ENCODE measurements around the gene EEF1AKMT1. TPM values are rescaled to one million over a fixed set of nuclear protein-coding genes. Genes with fewer than 3 reads are reported as not detected.

Gene EEF1AKMT1
- total and polyA plus RNA-seq, 2 experiments from 2014 or later, result 3.2 to 7.6 TPM

- no peaks in the 10 kb centered on the region for H3F3A ChIP-seq (replicated peaks; ENCODE audit: low read depth)
- no peaks in the 10 kb centered on the region for H3K36me3 Mint-ChIP-seq (ENCODE audit: low read depth)
- no peak overlapping the region for H3K4me2 ChIP-seq
- H3K9me2 ChIP-seq (ENCODE audit: insufficient read depth), result no peaks in the 10 kb centered on the region
- no peaks in the 10 kb centered on the region; the same call in 1 of the 2 replicates for H4K20me1 ChIP-seq (replicated peaks; ENCODE audit: insufficient read depth)
- H3K27ac ChIP-seq (ENCODE audit: low read depth), result no peak overlapping the region
- H3K36me3 ChIP-seq (ENCODE audit: insufficient read depth), result no peaks in the 10 kb centered on the region
- H3K27me3 Mint-ChIP-seq (ENCODE audit: insufficient read depth, low read depth, poor library complexity), result peaks cover 2% of the 10 kb centered on the region
- H2AFZ ChIP-seq, result no peak overlapping the region
- no peak for ATAC-seq
- H3K4me1 Mint-ChIP-seq, result no peaks in the 10 kb centered on the region
- no peaks in the 10 kb centered on the region for H3K27me3 ChIP-seq (ENCODE audit: insufficient read depth)
- H3K4me3 Mint-ChIP-seq, result no peak overlapping the region
- H3K9me3 Mint-ChIP-seq, result no peaks in the 10 kb centered on the region; the same call in 2 of the 3 replicates
- H3K4me1 ChIP-seq (ENCODE audit: insufficient read depth), result no peaks in the 10 kb centered on the region
- H3K79me2 ChIP-seq (replicated peaks; ENCODE audit: insufficient read depth), result no peaks in the 10 kb centered on the region
- no peak overlapping the region for H3K4me3 ChIP-seq
- H3K27ac Mint-ChIP-seq, result no peak overlapping the region
- DNase-seq (ENCODE audit: low spot score), result no peak
- no peak for TF ChIP-seq CREB1 (CRISPR knock-in tag; IDR thresholded peaks at IDR 0.05; ENCODE audit: low read depth)
- TF ChIP-seq REST (IDR thresholded peaks at IDR 0.05; ENCODE audit: unreplicated experiment), result no peak
- TF ChIP-seq CTCF (conservative IDR thresholded peaks at IDR 0.05; ENCODE audit: low read depth in 2 of 2), result peak in 1 of 2 experiments; percentile 31; a peak in 2 of 4 replicates
- TF ChIP-seq EZH2 (IDR thresholded peaks at IDR 0.05; ENCODE audit: low read depth, unreplicated experiment), result no peak
- no peak for TF ChIP-seq ZNF114 (CRISPR knock-in tag; IDR thresholded peaks at IDR 0.05)
- no peak for TF ChIP-seq ZNF331 (CRISPR knock-in tag; IDR thresholded peaks at IDR 0.05; ENCODE audit: low read depth)
- TF ChIP-seq, protein P1, sequence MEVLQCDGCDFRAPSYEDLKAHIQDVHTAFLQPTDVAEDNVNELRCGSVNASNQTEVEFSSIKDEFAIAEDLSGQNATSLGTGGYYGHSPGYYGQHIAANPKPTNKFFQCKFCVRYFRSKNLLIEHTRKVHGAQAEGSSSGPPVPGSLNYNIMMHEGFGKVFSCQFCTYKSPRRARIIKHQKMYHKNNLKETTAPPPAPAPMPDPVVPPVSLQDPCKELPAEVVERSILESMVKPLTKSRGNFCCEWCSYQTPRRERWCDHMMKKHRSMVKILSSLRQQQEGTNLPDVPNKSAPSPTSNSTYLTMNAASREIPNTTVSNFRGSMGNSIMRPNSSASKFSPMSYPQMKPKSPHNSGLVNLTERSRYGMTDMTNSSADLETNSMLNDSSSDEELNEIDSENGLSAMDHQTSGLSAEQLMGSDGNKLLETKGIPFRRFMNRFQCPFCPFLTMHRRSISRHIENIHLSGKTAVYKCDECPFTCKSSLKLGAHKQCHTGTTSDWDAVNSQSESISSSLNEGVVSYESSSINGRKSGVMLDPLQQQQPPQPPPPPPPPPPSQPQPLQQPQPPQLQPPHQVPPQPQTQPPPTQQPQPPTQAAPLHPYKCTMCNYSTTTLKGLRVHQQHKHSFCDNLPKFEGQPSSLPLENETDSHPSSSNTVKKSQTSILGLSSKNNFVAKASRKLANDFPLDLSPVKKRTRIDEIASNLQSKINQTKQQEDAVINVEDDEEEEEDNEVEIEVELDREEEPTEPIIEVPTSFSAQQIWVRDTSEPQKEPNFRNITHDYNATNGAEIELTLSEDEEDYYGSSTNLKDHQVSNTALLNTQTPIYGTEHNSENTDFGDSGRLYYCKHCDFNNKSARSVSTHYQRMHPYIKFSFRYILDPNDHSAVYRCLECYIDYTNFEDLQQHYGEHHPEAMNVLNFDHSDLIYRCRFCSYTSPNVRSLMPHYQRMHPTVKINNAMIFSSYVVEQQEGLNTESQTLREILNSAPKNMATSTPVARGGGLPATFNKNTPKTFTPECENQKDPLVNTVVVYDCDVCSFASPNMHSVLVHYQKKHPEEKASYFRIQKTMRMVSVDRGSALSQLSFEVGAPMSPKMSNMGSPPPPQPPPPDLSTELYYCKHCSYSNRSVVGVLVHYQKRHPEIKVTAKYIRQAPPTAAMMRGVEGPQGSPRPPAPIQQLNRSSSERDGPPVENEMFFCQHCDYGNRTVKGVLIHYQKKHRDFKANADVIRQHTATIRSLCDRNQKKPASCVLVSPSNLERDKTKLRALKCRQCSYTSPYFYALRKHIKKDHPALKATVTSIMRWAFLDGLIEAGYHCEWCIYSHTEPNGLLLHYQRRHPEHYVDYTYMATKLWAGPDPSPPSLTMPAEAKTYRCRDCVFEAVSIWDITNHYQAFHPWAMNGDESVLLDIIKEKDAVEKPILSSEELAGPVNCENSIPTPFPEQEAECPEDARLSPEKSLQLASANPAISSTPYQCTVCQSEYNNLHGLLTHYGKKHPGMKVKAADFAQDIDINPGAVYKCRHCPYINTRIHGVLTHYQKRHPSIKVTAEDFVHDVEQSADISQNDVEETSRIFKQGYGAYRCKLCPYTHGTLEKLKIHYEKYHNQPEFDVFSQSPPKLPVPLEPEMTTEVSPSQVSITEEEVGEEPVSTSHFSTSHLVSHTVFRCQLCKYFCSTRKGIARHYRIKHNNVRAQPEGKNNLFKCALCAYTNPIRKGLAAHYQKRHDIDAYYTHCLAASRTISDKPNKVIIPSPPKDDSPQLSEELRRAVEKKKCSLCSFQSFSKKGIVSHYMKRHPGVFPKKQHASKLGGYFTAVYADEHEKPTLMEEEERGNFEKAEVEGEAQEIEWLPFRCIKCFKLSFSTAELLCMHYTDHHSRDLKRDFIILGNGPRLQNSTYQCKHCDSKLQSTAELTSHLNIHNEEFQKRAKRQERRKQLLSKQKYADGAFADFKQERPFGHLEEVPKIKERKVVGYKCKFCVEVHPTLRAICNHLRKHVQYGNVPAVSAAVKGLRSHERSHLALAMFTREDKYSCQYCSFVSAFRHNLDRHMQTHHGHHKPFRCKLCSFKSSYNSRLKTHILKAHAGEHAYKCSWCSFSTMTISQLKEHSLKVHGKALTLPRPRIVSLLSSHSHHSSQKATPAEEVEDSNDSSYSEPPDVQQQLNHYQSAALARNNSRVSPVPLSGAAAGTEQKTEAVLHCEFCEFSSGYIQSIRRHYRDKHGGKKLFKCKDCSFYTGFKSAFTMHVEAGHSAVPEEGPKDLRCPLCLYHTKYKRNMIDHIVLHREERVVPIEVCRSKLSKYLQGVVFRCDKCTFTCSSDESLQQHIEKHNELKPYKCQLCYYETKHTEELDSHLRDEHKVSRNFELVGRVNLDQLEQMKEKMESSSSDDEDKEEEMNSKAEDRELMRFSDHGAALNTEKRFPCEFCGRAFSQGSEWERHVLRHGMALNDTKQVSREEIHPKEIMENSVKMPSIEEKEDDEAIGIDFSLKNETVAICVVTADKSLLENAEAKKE (CRISPR knock-in tag; IDR thresholded peaks at IDR 0.05), result no peak
These were observed 43.9 kb downstream of the EEF1AKMT1 start for GRCh38 chr13:20729633-20730585.

Data from GM23338 (cell line).